ENCODE data around the gene MPV17L2.

GRCh38 chr19:18218159-18218558 is 25.1 kb downstream of the MPV17L2 start:
- TF ChIP-seq, protein P1, sequence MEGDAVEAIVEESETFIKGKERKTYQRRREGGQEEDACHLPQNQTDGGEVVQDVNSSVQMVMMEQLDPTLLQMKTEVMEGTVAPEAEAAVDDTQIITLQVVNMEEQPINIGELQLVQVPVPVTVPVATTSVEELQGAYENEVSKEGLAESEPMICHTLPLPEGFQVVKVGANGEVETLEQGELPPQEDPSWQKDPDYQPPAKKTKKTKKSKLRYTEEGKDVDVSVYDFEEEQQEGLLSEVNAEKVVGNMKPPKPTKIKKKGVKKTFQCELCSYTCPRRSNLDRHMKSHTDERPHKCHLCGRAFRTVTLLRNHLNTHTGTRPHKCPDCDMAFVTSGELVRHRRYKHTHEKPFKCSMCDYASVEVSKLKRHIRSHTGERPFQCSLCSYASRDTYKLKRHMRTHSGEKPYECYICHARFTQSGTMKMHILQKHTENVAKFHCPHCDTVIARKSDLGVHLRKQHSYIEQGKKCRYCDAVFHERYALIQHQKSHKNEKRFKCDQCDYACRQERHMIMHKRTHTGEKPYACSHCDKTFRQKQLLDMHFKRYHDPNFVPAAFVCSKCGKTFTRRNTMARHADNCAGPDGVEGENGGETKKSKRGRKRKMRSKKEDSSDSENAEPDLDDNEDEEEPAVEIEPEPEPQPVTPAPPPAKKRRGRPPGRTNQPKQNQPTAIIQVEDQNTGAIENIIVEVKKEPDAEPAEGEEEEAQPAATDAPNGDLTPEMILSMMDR (conservative IDR thresholded peaks at IDR 0.05): no peak
- no peak for TF ChIP-seq ZFX (IDR thresholded peaks at IDR 0.05)

Data from C4-2B (cell line).